OCI-LY3 (cell line): ENCODE data around the gene MYADM.
A peak's percentile ranks its signal among the peaks of the same experiment; 100 is the strongest.

Experiments
- H2AFZ ChIP-seq: fragments of 200-600, 300-600 bp; shearing (Covaris generic); 2 replicates; pipeline ENCODE4 v1.6.0; 2014; ENCODE audit warnings: antibody characterized with exemption, low read depth, low read length
- H3K27ac ChIP-seq: fragments of 200-600, 300-600 bp; sonication (generic); 2 replicates; pipeline ENCODE4 v1.5.1; 2014; ENCODE audit warnings: mild to moderate bottlenecking, low read length, moderate library complexity, mixed read lengths
- H3K27me3 ChIP-seq: fragments of 200-600, 300-600 bp; sonication (generic); 2 replicates; pipeline ENCODE4 v1.6.1; 2014; ENCODE audit warnings: low read depth, low read length, mixed read lengths
- H3K36me3 ChIP-seq: fragments of 200-600, 300-600 bp; sonication (generic); replicated peaks from 2 replicates; pipeline ENCODE3; 2014; ENCODE audit warnings: low read depth, low read length, mixed read lengths
- H3K4me1 ChIP-seq: fragments of 300-600, 200-600 bp; sonication (generic); 2 replicates; pipeline ENCODE4 v1.6.1; 2014; ENCODE audit warnings: low read length, mixed read lengths
- H3K4me2 ChIP-seq: fragments of 200-600, 300-600 bp; sonication (generic); 2 replicates; pipeline ENCODE4 v1.6.1; 2014; ENCODE audit warnings: low read length, mixed read lengths
- H3K4me3 ChIP-seq: fragments of 300-600, 200-600 bp; sonication (generic); 2 replicates; pipeline ENCODE4 v1.5.1; 2014; ENCODE audit warnings: antibody characterized with exemption, mild to moderate bottlenecking, low read length, moderate library complexity
- H3K79me2 ChIP-seq: fragments of 300-600, 200-600 bp; shearing (Covaris generic); 2 replicates; pipeline ENCODE4 v1.6.1; 2014; ENCODE audit warnings: mild to moderate bottlenecking, low read length, mixed read lengths
- H3K9ac ChIP-seq: fragments of 300-600, 200-600 bp; shearing (Covaris generic); 2 replicates; pipeline ENCODE4 v1.6.0; 2014; ENCODE audit warnings: mild to moderate bottlenecking, low read length, moderate library complexity
- H3K9me3 ChIP-seq: fragments of 200-600, 300-600 bp; shearing (Covaris generic); 2 replicates; pipeline ENCODE4 v1.6.1; 2014; ENCODE audit warnings: low read length, mixed read lengths; ENCODE audit not compliant: insufficient read depth
- H4K20me1 ChIP-seq: fragments of 200-600, 300-600 bp; sonication (generic); 2 replicates; pipeline ENCODE4 v1.6.1; 2016; ENCODE audit warnings: low read length, mixed read lengths; ENCODE audit not compliant: insufficient read depth
- CTCF ChIP-seq: fragments of 200-600, 300-600 bp; sonication (generic); IDR thresholded peaks from 2 replicates; pipeline ENCODE4 v1.5.1; 2014; ENCODE audit warnings: antibody characterized with exemption, low read length, low read depth
- EZH2phosphoT487 ChIP-seq: fragments of 200-600 bp; shearing (Covaris generic); IDR thresholded peaks from 2 replicates; pipeline ENCODE4 v1.6.1; 2018; ENCODE audit warnings: antibody characterized with exemption, mixed run types, low read depth

The MYADM gene

DNA sequence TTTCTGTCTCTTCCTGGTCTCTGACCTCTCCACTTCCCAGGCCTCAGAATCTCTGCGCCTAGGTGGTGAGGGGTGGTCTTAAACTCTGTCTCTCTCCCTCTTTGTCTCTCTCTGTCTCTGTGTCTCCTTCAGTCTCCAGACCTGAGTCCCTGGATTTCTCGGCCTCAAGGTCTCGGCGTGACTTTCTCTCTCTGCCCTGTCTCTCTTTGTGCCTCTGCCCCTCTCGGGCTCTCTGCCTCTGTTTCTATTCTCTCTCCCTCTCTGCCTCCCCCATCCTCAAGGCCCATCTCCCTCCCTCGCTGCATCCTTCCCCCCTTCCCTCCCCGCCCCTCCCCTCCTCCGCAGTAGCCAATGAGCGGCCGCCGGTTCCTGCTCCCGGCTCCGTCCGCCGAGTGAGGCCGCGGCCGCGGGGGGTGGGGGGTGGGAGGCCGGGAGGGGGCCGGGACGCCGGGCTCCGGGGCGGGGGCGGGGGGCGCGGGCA lies 41.3 kb downstream of the MYADM start, which contains the start of gene CACNG7:
CACNG7 (plus strand) TSS at position 344 of the 481 bp plus-strand sequence. CDS start 3,554 bp downstream, outside the sequence.
- Histone ChIP-seq H3K4me1 (no peaks in the 10 kb centered on the region), H2AFZ (no peak within 1 kb of the TSS), H3K4me2 (no peak within 1 kb of the TSS), H3K27ac (no peak within 1 kb of the TSS), H3K4me3 (no peak within 1 kb of the TSS), H3K9ac (no peak within 1 kb of the TSS), H3K9me3 (no peaks in the 10 kb centered on the region), H4K20me1 (no peaks in the 10 kb centered on the region), H3K36me3 (no peaks in the 10 kb centered on the region), H3K79me2 (no peaks in the 10 kb centered on the region), H3K27me3 (no peaks in the 10 kb centered on the region)
- TF ChIP-seq EZH2phosphoT487 (no peak), CTCF (no peak)

DNA sequence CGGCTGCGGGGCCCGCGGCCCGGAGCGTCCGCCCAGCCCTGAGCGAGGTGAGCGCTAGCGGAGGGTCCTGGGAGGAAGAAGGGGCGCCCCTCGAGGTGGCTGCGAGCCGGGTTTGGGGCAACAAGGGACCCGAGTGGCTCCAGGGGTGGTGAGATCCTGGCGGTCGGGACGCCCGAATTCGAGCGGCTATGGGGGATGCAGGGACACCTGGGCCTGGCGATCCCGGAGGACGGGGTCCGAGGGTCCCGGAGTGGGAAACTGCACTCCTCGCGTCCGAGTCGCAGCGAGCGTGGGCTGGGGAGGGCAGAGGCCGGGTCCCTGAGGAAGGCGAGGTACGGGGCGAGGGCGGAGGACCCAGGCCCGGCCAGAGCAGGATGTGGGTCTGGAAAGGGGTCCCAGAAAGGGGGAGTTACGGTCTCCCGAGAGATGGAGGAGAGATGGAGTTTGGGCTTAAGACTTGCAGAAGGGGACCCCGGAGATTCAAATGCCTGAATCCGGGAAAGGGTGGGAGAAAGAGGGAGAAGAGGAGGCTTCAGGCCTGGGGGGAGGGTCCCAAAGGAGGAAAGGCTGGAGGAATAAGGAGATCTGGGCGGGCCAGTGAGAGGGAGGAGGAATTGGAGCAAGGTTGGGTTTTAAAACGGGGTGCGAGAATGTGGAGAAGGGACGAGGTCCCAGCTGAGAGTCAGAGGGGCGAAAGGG lies 41.9 kb downstream of the MYADM start:
- Histone ChIP-seq H3K9me3 (no peaks in the 10 kb centered on the region), H3K4me2 (no peak overlapping the region), H3K79me2 (no peaks in the 10 kb centered on the region), H3K4me1 (no peaks in the 10 kb centered on the region), H4K20me1 (no peaks in the 10 kb centered on the region), H2AFZ (no peak overlapping the region), H3K9ac (no peak overlapping the region), H3K36me3 (no peaks in the 10 kb centered on the region), H3K27me3 (no peaks in the 10 kb centered on the region), H3K4me3 (no peak overlapping the region), H3K27ac (no peak overlapping the region)
- TF ChIP-seq CTCF, result no peak
- TF ChIP-seq EZH2phosphoT487, result no peak

GRCh38 chr19:53910170-53910518 lies 42.5 kb downstream of the MYADM start:
- Histone ChIP-seq H3K27ac (no peak overlapping the region), H3K27me3 (no peaks in the 10 kb centered on the region), H3K9me3 (no peaks in the 10 kb centered on the region), H3K4me3 (no peak overlapping the region), H3K9ac (no peak overlapping the region), H3K36me3 (no peaks in the 10 kb centered on the region), H3K79me2 (no peaks in the 10 kb centered on the region), H3K4me1 (no peaks in the 10 kb centered on the region), H2AFZ (no peak overlapping the region), H4K20me1 (no peaks in the 10 kb centered on the region), H3K4me2 (no peak overlapping the region)
- no peak for TF ChIP-seq EZH2phosphoT487
- no peak for TF ChIP-seq CTCF

GRCh38 chr19:53912653-53913052 lies 45.0 kb downstream of the MYADM start:
- Histone ChIP-seq H3K9ac (no peak overlapping the region), H3K4me2 (no peak overlapping the region), H3K4me3 (no peak overlapping the region), H3K27me3 (no peaks in the 10 kb centered on the region), H3K9me3 (no peaks in the 10 kb centered on the region), H3K4me1 (no peaks in the 10 kb centered on the region), H4K20me1 (no peaks in the 10 kb centered on the region), H3K79me2 (no peaks in the 10 kb centered on the region), H3K36me3 (no peaks in the 10 kb centered on the region), H2AFZ (no peak overlapping the region), H3K27ac (no peak overlapping the region)
- TF ChIP-seq CTCF, result 0 out of 2 replicates have a peak, but pooled peaks have one; percentile 10
- no peak for TF ChIP-seq EZH2phosphoT487
